Gastrocnemius medialis (tissue), 4 donors: ENCODE results near the gene CTXND2. TPM values are rescaled to one million over a fixed set of nuclear protein-coding genes. Genes with fewer than 3 reads are reported as not detected.

Experiments used
- ATAC-seq, 2 donors: fragments of 150-250 bp; one replicate each; pipeline ENCODE4 v1.9.1; 2016
- DNase-seq, 2 donors: peaks; one replicate each; pipeline ENCODE4 v3.0.0-alpha.2; 2019
- H3K27ac ChIP-seq, 4 donors: fragments of 200-600 bp; sonication (generic); 1 replicate in 1 of 4; 2 replicates in 3 of 4; pipeline ENCODE4 v1.5.1; 2016 to 2018; ENCODE audit warnings: mild to moderate bottlenecking in 2 of 4, moderate library complexity in 1 of 4
- H3K27me3 ChIP-seq, 3 donors: fragments of 200-600 bp; sonication (generic) in 2 of 3; 1 replicate in 1 of 3; 2 replicates in 2 of 3; pipeline versions ENCODE4 v1.5.1 to v1.6.0; 2016 to 2019; ENCODE audit warnings: mild to moderate bottlenecking in 1 of 3, moderate library complexity in 1 of 3
- H3K36me3 ChIP-seq, 2 donors: fragments of 200-600 bp; sonication (generic) in 1 of 2; one replicate each; pipeline ENCODE4 v1.5.1; 2017 to 2018
- H3K4me1 ChIP-seq, 2 donors: fragments of 200-600 bp; sonication (generic) in 1 of 2; one replicate each; pipeline ENCODE4 v1.5.1; 2016 to 2017; ENCODE audit warnings: mild to moderate bottlenecking in 2 of 2
- H3K4me3 ChIP-seq, 4 donors: fragments of 200-600 bp; sonication (generic) in 3 of 4; 1 replicate in 1 of 4; 2 replicates in 3 of 4; pipeline ENCODE4 v1.5.1; 2016 to 2019; ENCODE audit warnings: mild to moderate bottlenecking in 2 of 4
- H3K9me3 ChIP-seq, 3 donors: fragments of 200-600 bp; sonication (generic) in 2 of 3; 1 replicate in 1 of 3; 2 replicates in 2 of 3; pipeline ENCODE4 v1.5.1; 2016 to 2019
- CTCF ChIP-seq, 5 experiments: fragments of 450-650 bp in 3 of 5; fragments of 200-600 bp in 2 of 5; sonication (generic) in 2 of 5; IDR thresholded peaks in 4 of 5; conservative IDR thresholded peaks in 1 of 5; 1 replicate in 4 of 5; 2 replicates in 1 of 5; pipeline ENCODE4 v1.5.1; 2016 to 2019; ENCODE audit warnings: antibody characterized with exemption in 5 of 5, mild to moderate bottlenecking in 3 of 5, moderate library complexity in 3 of 5
- POLR2A ChIP-seq, 2 donors: fragments of 450-650 bp; IDR thresholded peaks; one replicate each; pipeline ENCODE4 v1.6.1; 2017; ENCODE audit warnings: antibody characterized with exemption in 2 of 2, mild to moderate bottlenecking in 2 of 2, moderate library complexity in 2 of 2
- in situ Hi-C, 4 donors: fragments of 200-750 bp; cut with MboI; loops; one replicate each; pipeline versions ENCODE4 v1.15.0 to v1.8.0; 2017; ENCODE audit warnings: low sequenced_read_pairs in 4 of 4
- intact Hi-C: fragments of 100-400 bp; cut with DNase I; formaldehyde crosslinking; loops from one replicate; pipeline ENCODE4 v1.15.1; 2023; ENCODE audit warnings: low total_unique reads
- total RNA-seq, 4 donors: library from RNA; depleted of rRNA; stranded (reverse); fragments of >200 nt; gene quantifications; one replicate each; pipeline versions ENCODE4 v1.1.0 to v1.2.3, GENCODE V29; 2016

Gene CTXND2
- total RNA-seq, 4 donors from 2014 or later = not detected

DNA sequence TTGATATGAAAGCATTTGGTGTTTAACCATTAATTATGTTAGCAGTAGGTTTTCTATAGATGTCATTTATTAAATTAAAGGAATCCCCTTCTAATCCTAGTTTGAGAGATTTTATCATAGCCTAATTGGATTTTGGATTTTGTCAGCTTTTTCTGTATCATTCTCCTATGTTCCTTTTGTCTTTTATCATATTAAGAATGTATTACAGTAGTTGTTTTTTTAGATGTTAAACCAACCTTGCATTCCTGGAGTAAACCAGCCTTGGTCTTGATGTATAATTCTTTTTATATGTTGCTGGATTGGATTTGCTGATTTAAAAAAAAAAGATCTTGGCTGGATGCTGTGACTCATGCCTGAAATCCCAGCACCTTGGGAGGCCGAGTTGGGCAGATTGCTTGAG is 44.8 kb downstream of the CTXND2 start:
- no peak overlapping the region for H3K4me3 ChIP-seq
- ATAC-seq (no peak), DNase-seq (no peak)
- H3K36me3 ChIP-seq = peaks cover 6 to 67% of the 10 kb centered on the region in 2 donors
- in situ Hi-C loops (no loop called here), intact Hi-C loops (no loop called here)
- no peaks in the 10 kb centered on the region for H3K9me3 ChIP-seq
- no peak overlapping the region for H3K27ac ChIP-seq
- no peaks in the 10 kb centered on the region for H3K27me3 ChIP-seq
- TF ChIP-seq CTCF (IDR thresholded peaks at IDR 0.05 in 4 of 5, conservative IDR thresholded peaks at IDR 0.05 in 1 of 5) (no peak), POLR2A (IDR thresholded peaks at IDR 0.05) (no peak)
- H3K4me1 ChIP-seq = peaks cover 6 to 8% of the 10 kb centered on the region in 2 donors

DNA sequence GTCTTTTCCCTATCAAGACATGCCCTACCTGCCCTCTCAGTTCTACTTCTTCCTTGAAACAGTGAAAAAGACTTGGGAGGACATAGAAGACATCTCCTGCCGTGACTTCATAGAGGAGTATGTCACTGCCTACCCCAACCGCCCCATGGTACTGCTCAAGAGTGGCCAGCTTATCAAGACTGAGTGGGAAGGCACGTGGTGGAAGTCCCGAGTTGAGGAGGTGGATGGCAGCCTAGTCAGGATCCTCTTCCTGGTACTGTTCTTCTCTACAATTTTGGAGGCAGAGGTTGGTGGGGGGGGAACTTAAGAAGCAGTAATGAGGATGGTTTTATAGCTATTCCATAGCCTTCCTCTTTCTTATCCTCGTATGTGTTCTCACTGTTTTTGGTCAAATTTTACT is 57.9 kb downstream of the CTXND2 start:
- ATAC-seq = no peak
- Histone ChIP-seq H3K4me3 (no peak overlapping the region), H3K4me1 (no peaks in the 10 kb centered on the region), H3K36me3 (peaks cover 4 to 100% of the 10 kb centered on the region in 2 donors), H3K27ac (no peak overlapping the region), H3K9me3 (no peaks in the 10 kb centered on the region), H3K27me3 (no peaks in the 10 kb centered on the region)
- intact Hi-C loops (no loop called here), in situ Hi-C loops (no loop called here)
- TF ChIP-seq POLR2A (IDR thresholded peaks at IDR 0.05) (no peak), CTCF (IDR thresholded peaks at IDR 0.05 in 4 of 5, conservative IDR thresholded peaks at IDR 0.05 in 1 of 5) (no peak)
- no peak for DNase-seq

GRCh38 chr1:150954708-150955107 is 67.8 kb downstream of the CTXND2 start:
- DNase-seq = no peak
- H3K9me3 ChIP-seq = no peaks in the 10 kb centered on the region
- no peak overlapping the region for H3K4me3 ChIP-seq
- intact Hi-C loops = no loop called here
- ATAC-seq = no peak
- H3K27ac ChIP-seq = no peak overlapping the region
- peaks cover 0 to 78% of the 10 kb centered on the region in 2 donors for H3K36me3 ChIP-seq
- H3K27me3 ChIP-seq = no peaks in the 10 kb centered on the region
- H3K4me1 ChIP-seq = no peaks in the 10 kb centered on the region
- in situ Hi-C loops = no loop called here
- no peak for TF ChIP-seq POLR2A (IDR thresholded peaks at IDR 0.05)
- no peak for TF ChIP-seq CTCF (IDR thresholded peaks at IDR 0.05 in 4 of 5, conservative IDR thresholded peaks at IDR 0.05 in 1 of 5)

DNA sequence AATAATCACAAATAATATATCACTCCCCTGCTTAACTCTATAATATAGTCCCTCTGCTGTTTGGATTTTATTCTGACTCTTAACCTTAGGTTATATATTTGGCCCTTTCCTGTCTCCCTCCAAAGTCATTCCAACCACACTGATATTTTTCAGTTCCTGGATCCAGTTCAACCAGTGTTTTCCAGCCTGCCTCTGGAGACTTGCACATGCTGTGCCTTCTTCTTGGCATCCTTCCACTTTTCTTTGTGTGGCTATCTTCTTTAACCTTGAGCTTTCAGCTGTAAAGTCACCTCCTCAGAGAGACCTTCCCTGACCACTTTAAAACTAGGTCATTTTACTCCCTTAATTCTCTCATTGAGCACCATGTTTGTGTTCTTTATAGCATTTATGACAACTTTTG is 68.3 kb downstream of the CTXND2 start:
- no peak overlapping the region for H3K4me3 ChIP-seq
- no peak for ATAC-seq
- in situ Hi-C loops (no loop called here), intact Hi-C loops (no loop called here)
- no peaks in the 10 kb centered on the region for H3K4me1 ChIP-seq
- no peak for DNase-seq
- H3K9me3 ChIP-seq = no peaks in the 10 kb centered on the region
- H3K27ac ChIP-seq = no peak overlapping the region
- H3K36me3 ChIP-seq = peaks cover 0 to 76% of the 10 kb centered on the region in 2 donors
- TF ChIP-seq CTCF (IDR thresholded peaks at IDR 0.05 in 4 of 5, conservative IDR thresholded peaks at IDR 0.05 in 1 of 5) (no peak), POLR2A (IDR thresholded peaks at IDR 0.05) (no peak)
- no peaks in the 10 kb centered on the region for H3K27me3 ChIP-seq

- intact Hi-C loops = no loop called here
Observed at GRCh38 chr1:150957666-150958065, 70.7 kb downstream of the CTXND2 start.

More at GRCh38 chr1:150957666-150958065, 70.7 kb downstream of the CTXND2 start:
- no peaks in the 10 kb centered on the region for H3K27me3 ChIP-seq
- ATAC-seq (no peak), DNase-seq (no peak)
- TF ChIP-seq CTCF (IDR thresholded peaks at IDR 0.05 in 4 of 5, conservative IDR thresholded peaks at IDR 0.05 in 1 of 5) = no peak
- TF ChIP-seq POLR2A (IDR thresholded peaks at IDR 0.05) = no peak
- H3K36me3 ChIP-seq = peaks cover 0 to 77% of the 10 kb centered on the region in 2 donors
- no peaks in the 10 kb centered on the region for H3K9me3 ChIP-seq
- in situ Hi-C loops = no loop called here
- no peak overlapping the region for H3K4me3 ChIP-seq
- H3K27ac ChIP-seq = no peak overlapping the region
- no peaks in the 10 kb centered on the region for H3K4me1 ChIP-seq
